K562 (cell line): ENCODE results near the gene TPGS1. TPM values are rescaled to one million over a fixed set of nuclear protein-coding genes. Genes with fewer than 3 reads are reported as not detected.
A peak's percentile ranks its signal among the peaks of the same experiment; 100 is the strongest.

ENCODE experiments used
- CHD1 ChIP-seq: fragments of 200-600 bp; sonication (generic); IDR thresholded peaks from one replicate; pipeline ENCODE4 v1.6.1; 2012; ENCODE audit warnings: mild to moderate bottlenecking, moderate library complexity, low read length, inconsistent platforms
- GABPB2 ChIP-seq: fragments of 250-450 bp; sonication (Bioruptor Pico); conservative IDR thresholded peaks from 2 replicates; pipeline ENCODE4 v1.5.1; 2021; ENCODE audit warnings: mild to moderate bottlenecking
- MYNN ChIP-seq, 2 experiments: sonication (generic); formaldehyde crosslinking in 1 of 2; IDR thresholded peaks; 2 replicates each; pipeline versions ENCODE4 v1.5.0 to v1.6.1; 2016 to 2020; ENCODE audit warnings: antibody characterized with exemption in 1 of 2, missing genetic modification reagents in 1 of 2
- NELFE ChIP-seq: IDR thresholded peaks from 2 replicates; pipeline ENCODE4 v1.6.1; 2011; ENCODE audit warnings: mild to moderate bottlenecking; ENCODE audit not compliant: insufficient read depth, insufficient read length
- PHB2 ChIP-seq: fragments of 450-650 bp; IDR thresholded peaks from 2 replicates; pipeline ENCODE4 v1.6.1; 2017; ENCODE audit warnings: low read depth
- RNF219 ChIP-seq: fragments of 250-450 bp; sonication (Bioruptor Pico); IDR thresholded peaks from 2 replicates; pipeline ENCODE4 v1.5.0; 2022; ENCODE audit warnings: mild to moderate bottlenecking
- SREBF2 ChIP-seq: sonication (generic); formaldehyde crosslinking; IDR thresholded peaks from 2 replicates; pipeline ENCODE4 v1.4.0; 2020; ENCODE audit warnings: mild to moderate bottlenecking, missing genetic modification reagents
- SRSF1 ChIP-seq: fragments of 200-400 bp; formaldehyde crosslinking; IDR thresholded peaks from 2 replicates; pipeline ENCODE4 v1.6.1; 2017; ENCODE audit warnings: mild to moderate bottlenecking, low read depth, low read length, moderate library complexity
- TFAM ChIP-seq: fragments of 250-450 bp; sonication (Bioruptor Pico); conservative IDR thresholded peaks from 2 replicates; pipeline ENCODE4 v1.5.0; 2021; ENCODE audit warnings: mild to moderate bottlenecking, moderate library complexity
- ZFP36 ChIP-seq: fragments of 150-350 bp; IDR thresholded peaks from 2 replicates; pipeline ENCODE4 v1.6.1; 2018; ENCODE audit warnings: low read length, low read depth; ENCODE audit not compliant: partially characterized antibody
- ZNF212 ChIP-seq: fragments of 450-650 bp; formaldehyde crosslinking; IDR thresholded peaks from 2 replicates; pipeline ENCODE4 v1.4.0; 2020; ENCODE audit warnings: mild to moderate bottlenecking
- ZNF395 ChIP-seq: fragments of 200-800 bp; sonication (Bioruptor generic); IDR thresholded peaks from 2 replicates; pipeline ENCODE4 v1.6.1; 2017; ENCODE audit warnings: missing genetic modification characterization, missing compliant biosample characterization
- ZNF609 ChIP-seq: sonication (generic); formaldehyde crosslinking; IDR thresholded peaks from 2 replicates; pipeline ENCODE4 v1.8.1; 2023; ENCODE audit warnings: missing genetic modification reagents, mild to moderate bottlenecking, borderline replicate concordance
- ZNF764 ChIP-seq: fragments of 250-450 bp; sonication (Bioruptor Pico); IDR thresholded peaks from 2 replicates; pipeline ENCODE4 v1.4.0; 2020; ENCODE audit warnings: low read depth, mild to moderate bottlenecking, moderate library complexity
- ZNF77 ChIP-seq: fragments of 250-450 bp; sonication (Bioruptor Pico); IDR thresholded peaks from 2 replicates; pipeline ENCODE4 v1.5.0; 2020
- polyA plus RNA-seq, 8 experiments: library from polyadenylated mRNA; depleted of rRNA in 4 of 8; stranded (reverse) in 5 of 8; unstranded in 3 of 8; fragments of >200 nt; fragmentation: Nextera tagmentation in 2 of 8; fragmentation: Illumina TruSeq in 1 of 8; extraction: Ambion mirVana in 2 of 8; extraction: Trizol in 1 of 8; gene quantifications; 2 replicates each; pipeline versions ENCODE4 v1.2.1 to v1.2.3, GENCODE V29; 2011 to 2014; ENCODE audit warnings: inconsistent platforms in 1 of 8, missing spikeins in 1 of 8
- total RNA-seq, 7 experiments: library from RNA; depleted of rRNA in 6 of 7; stranded (reverse); fragments of >200 nt in 6 of 7; fragmentation: Illumina TruSeq in 2 of 7; extraction: Trizol in 2 of 7; gene quantifications; 2 replicates each; pipeline versions ENCODE4 v1.2.1 to v1.2.3, GENCODE V29; 2011 to 2021; ENCODE audit warnings: low replicate concordance in 1 of 7
- TF ChIP-seq, protein P1 (sequence below): fragments of 250-450 bp; sonication (Bioruptor Pico); IDR thresholded peaks from 2 replicates; pipeline ENCODE4 v1.8.0; 2021; ENCODE audit warnings: mild to moderate bottlenecking, moderate library complexity

Gene TPGS1
- total and polyA plus RNA-seq, 9 of the 15 experiments (the other 6 are each of a cell fraction or from before 2014, with no cell fraction given): 0.30 to 31.6 (median 1.2) TPM; not detected in 2

DNA sequence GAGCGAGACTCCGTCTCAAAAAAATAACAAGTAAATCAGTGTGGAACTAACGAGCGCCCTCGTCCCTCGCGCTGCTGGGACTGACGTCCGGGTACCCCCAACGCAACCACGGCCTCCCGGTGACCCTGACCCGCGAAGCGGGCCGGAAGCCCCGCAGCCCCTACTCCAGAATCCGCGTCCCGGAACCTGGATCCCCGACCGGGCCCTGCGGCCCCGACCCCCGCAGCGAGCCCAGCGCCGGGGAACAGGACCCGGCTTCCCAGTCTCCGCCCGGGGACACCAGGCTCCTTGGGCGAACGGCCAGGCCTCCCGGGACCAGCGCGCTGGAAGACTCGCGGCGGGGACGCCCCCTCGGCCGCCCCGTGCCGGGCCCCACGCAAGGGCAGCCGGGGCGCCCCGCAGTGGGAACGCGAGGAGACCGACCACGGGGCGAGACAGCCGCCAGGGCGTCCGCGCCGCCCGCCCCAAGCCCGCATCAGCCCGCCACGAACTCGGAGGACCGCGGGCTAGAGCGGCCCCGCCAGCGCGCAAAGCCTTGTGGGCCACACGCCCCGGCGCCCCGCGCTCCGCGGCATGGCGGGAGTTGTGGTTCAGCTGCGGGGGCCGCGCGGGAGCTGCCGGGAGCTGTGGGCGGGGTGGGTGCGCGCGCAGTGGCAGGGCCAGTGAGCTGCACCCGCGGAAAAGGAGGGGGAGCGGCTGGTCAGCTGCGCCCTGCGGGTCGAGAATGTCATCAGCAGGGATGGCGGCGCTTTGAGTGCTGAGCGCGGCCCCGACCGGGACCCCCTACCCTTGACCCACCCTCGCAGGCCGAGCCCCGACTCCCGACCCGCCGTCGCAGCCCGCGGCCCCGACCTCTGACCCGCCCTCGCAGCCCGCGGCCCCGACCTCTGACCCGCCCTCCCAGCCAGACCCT lies 18.5 kb upstream of the TPGS1 start (continued):
- TF ChIP-seq SRSF1 (no peak), ZFP36 (no peak), GABPB2 (CRISPR knock-in tag) (no peak), ZNF764 (CRISPR knock-in tag) (no peak), SREBF2 (CRISPR knock-in tag) (no peak), ZNF212 (CRISPR knock-in tag) (0 out of 2 replicates have a peak, but pooled peaks have one; percentile 67), ZNF77 (no peak), RNF219 (CRISPR knock-in tag) (no peak), CHD1 (peak; percentile 92), ZNF395 (CRISPR knock-in tag) (peak; percentile 61; the same call in 1 of the 2 replicates), PHB2 (no peak), TFAM (CRISPR knock-in tag) (no peak), ZNF609 (peak; percentile 68; the same call in 1 of the 2 replicates), NELFE (no peak), MYNN (IDR thresholded peaks at IDR 0.05) (no peak), MYNN (CRISPR knock-in tag; IDR thresholded peaks at IDR 0.05) (no peak)
- TF ChIP-seq, protein P1, sequence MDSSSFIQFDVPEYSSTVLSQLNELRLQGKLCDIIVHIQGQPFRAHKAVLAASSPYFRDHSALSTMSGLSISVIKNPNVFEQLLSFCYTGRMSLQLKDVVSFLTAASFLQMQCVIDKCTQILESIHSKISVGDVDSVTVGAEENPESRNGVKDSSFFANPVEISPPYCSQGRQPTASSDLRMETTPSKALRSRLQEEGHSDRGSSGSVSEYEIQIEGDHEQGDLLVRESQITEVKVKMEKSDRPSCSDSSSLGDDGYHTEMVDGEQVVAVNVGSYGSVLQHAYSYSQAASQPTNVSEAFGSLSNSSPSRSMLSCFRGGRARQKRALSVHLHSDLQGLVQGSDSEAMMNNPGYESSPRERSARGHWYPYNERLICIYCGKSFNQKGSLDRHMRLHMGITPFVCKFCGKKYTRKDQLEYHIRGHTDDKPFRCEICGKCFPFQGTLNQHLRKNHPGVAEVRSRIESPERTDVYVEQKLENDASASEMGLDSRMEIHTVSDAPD (CRISPR knock-in tag): no peak
